ENCODE measurements around the gene ASTN2. TPM values are rescaled to one million over a fixed set of nuclear protein-coding genes. Genes with fewer than 3 reads are reported as not detected.

ASTN2 gene
- total RNA-seq, 2 experiments from 2014 or later, result 3.9 TPM

- DNase-seq, result no peak
- Mint-ChIP-seq H3K4me3 (no peak overlapping the region), H3K36me3 (no peaks in the 10 kb centered on the region), H3K9me3 (no peaks in the 10 kb centered on the region), H3K27ac (no peak overlapping the region), H3K4me1 (no peaks in the 10 kb centered on the region), H3K27me3 (no peaks in the 10 kb centered on the region)
Measured at GRCh38 chr9:117043159-117043558, 371.7 kb downstream of the ASTN2 start.

- H3K4me3 Mint-ChIP-seq, result no peak overlapping the region
- no peaks in the 10 kb centered on the region for H3K4me1 Mint-ChIP-seq
- H3K27ac Mint-ChIP-seq, result no peak overlapping the region
- no peaks in the 10 kb centered on the region for H3K36me3 Mint-ChIP-seq
- no peak for DNase-seq
- H3K27me3 Mint-ChIP-seq, result no peaks in the 10 kb centered on the region
- H3K9me3 Mint-ChIP-seq, result peaks cover 1% of the 10 kb centered on the region
Measured at GRCh38 chr9:117035546-117035945, 379.3 kb downstream of the ASTN2 start.

GRCh38 chr9:117034866-117035265 lies 380.0 kb downstream of the ASTN2 start:
- Mint-ChIP-seq H3K27me3 (no peaks in the 10 kb centered on the region), H3K4me3 (no peak overlapping the region), H3K9me3 (peaks cover 1% of the 10 kb centered on the region), H3K36me3 (no peaks in the 10 kb centered on the region), H3K27ac (no peak overlapping the region), H3K4me1 (no peaks in the 10 kb centered on the region)
- no peak for DNase-seq

- H3K36me3 Mint-ChIP-seq, result no peaks in the 10 kb centered on the region
- peaks cover 2% of the 10 kb centered on the region for H3K9me3 Mint-ChIP-seq
- DNase-seq, result no peak
- H3K4me3 Mint-ChIP-seq, result no peak overlapping the region
- H3K4me1 Mint-ChIP-seq, result no peaks in the 10 kb centered on the region
- H3K27ac Mint-ChIP-seq, result no peak overlapping the region
- H3K27me3 Mint-ChIP-seq, result no peaks in the 10 kb centered on the region
Measured at GRCh38 chr9:117030254-117030768, 384.5 kb downstream of the ASTN2 start.

GRCh38 chr9:117029341-117029740 lies 385.5 kb downstream of the ASTN2 start:
- Mint-ChIP-seq H3K36me3 (no peaks in the 10 kb centered on the region), H3K27ac (no peak overlapping the region), H3K4me3 (no peak overlapping the region), H3K27me3 (no peaks in the 10 kb centered on the region), H3K4me1 (no peaks in the 10 kb centered on the region), H3K9me3 (peaks cover 2% of the 10 kb centered on the region)
- DNase-seq, result no peak

GRCh38 chr9:117028103-117028858 lies 386.6 kb downstream of the ASTN2 start:
- H3K27me3 Mint-ChIP-seq, result no peaks in the 10 kb centered on the region
- no peaks in the 10 kb centered on the region for H3K4me1 Mint-ChIP-seq
- H3K9me3 Mint-ChIP-seq, result peaks cover 2% of the 10 kb centered on the region
- H3K27ac Mint-ChIP-seq, result no peak overlapping the region
- no peaks in the 10 kb centered on the region for H3K36me3 Mint-ChIP-seq
- DNase-seq, result no peak
- no peak overlapping the region for H3K4me3 Mint-ChIP-seq

GRCh38 chr9:117021906-117022305 lies 393.0 kb downstream of the ASTN2 start:
- Mint-ChIP-seq H3K27ac (no peak overlapping the region), H3K36me3 (no peaks in the 10 kb centered on the region), H3K27me3 (no peaks in the 10 kb centered on the region), H3K9me3 (peaks cover 2% of the 10 kb centered on the region), H3K4me1 (no peaks in the 10 kb centered on the region), H3K4me3 (no peak overlapping the region)
- no peak for DNase-seq

- Mint-ChIP-seq H3K9me3 (peaks cover 2% of the 10 kb centered on the region), H3K27ac (no peak overlapping the region), H3K4me1 (no peaks in the 10 kb centered on the region), H3K36me3 (no peaks in the 10 kb centered on the region), H3K27me3 (no peaks in the 10 kb centered on the region), H3K4me3 (no peak overlapping the region)
- no peak for DNase-seq
Measured at GRCh38 chr9:117018966-117019617, 395.8 kb downstream of the ASTN2 start.

- no peaks in the 10 kb centered on the region for H3K4me1 Mint-ChIP-seq
- no peaks in the 10 kb centered on the region for H3K27me3 Mint-ChIP-seq
- H3K27ac Mint-ChIP-seq, result no peak overlapping the region
- no peak for DNase-seq
- H3K4me3 Mint-ChIP-seq, result no peak overlapping the region
- H3K9me3 Mint-ChIP-seq, result peaks cover 3% of the 10 kb centered on the region
- no peaks in the 10 kb centered on the region for H3K36me3 Mint-ChIP-seq
Measured at GRCh38 chr9:117017414-117017985, 397.4 kb downstream of the ASTN2 start.

GRCh38 chr9:117014061-117014460 lies 400.8 kb downstream of the ASTN2 start:
- H3K27ac Mint-ChIP-seq, result no peak overlapping the region

GRCh38 chr9:117013440-117013995 lies 401.3 kb downstream of the ASTN2 start:
- Mint-ChIP-seq H3K27ac (no peak overlapping the region), H3K4me1 (no peaks in the 10 kb centered on the region), H3K36me3 (no peaks in the 10 kb centered on the region), H3K27me3 (no peaks in the 10 kb centered on the region), H3K4me3 (no peak overlapping the region), H3K9me3 (peaks cover 1% of the 10 kb centered on the region)
- DNase-seq, result no peak

More at GRCh38 chr9:117014061-117014460, 400.8 kb downstream of the ASTN2 start:
- H3K27me3 Mint-ChIP-seq, result no peaks in the 10 kb centered on the region
- H3K36me3 Mint-ChIP-seq, result no peaks in the 10 kb centered on the region
- H3K4me3 Mint-ChIP-seq, result no peak overlapping the region
- H3K4me1 Mint-ChIP-seq, result no peaks in the 10 kb centered on the region
- no peak for DNase-seq
- peaks cover 1% of the 10 kb centered on the region for H3K9me3 Mint-ChIP-seq

- H3K27ac Mint-ChIP-seq, result no peak overlapping the region
- H3K4me3 Mint-ChIP-seq, result no peak overlapping the region
- DNase-seq, result no peak
- H3K9me3 Mint-ChIP-seq, result peaks cover 1% of the 10 kb centered on the region
- no peaks in the 10 kb centered on the region for H3K4me1 Mint-ChIP-seq
- H3K36me3 Mint-ChIP-seq, result no peaks in the 10 kb centered on the region
- H3K27me3 Mint-ChIP-seq, result no peaks in the 10 kb centered on the region
Measured at GRCh38 chr9:117010061-117010460, 404.8 kb downstream of the ASTN2 start.

GRCh38 chr9:117008876-117009275 lies 406.0 kb downstream of the ASTN2 start:
- Mint-ChIP-seq H3K4me1 (no peaks in the 10 kb centered on the region), H3K27me3 (no peaks in the 10 kb centered on the region), H3K9me3 (peaks cover 1% of the 10 kb centered on the region), H3K36me3 (no peaks in the 10 kb centered on the region), H3K27ac (no peak overlapping the region), H3K4me3 (no peak overlapping the region)
- DNase-seq, result no peak

- Mint-ChIP-seq H3K27ac (no peak overlapping the region), H3K27me3 (no peaks in the 10 kb centered on the region), H3K9me3 (peaks cover 1% of the 10 kb centered on the region), H3K36me3 (no peaks in the 10 kb centered on the region), H3K4me1 (no peaks in the 10 kb centered on the region), H3K4me3 (no peak overlapping the region)
- DNase-seq, result no peak
Measured at GRCh38 chr9:117008461-117008860, 406.4 kb downstream of the ASTN2 start.

GRCh38 chr9:117002686-117003085 lies 412.2 kb downstream of the ASTN2 start:
- no peaks in the 10 kb centered on the region for H3K4me1 Mint-ChIP-seq
- H3K9me3 Mint-ChIP-seq, result no peaks in the 10 kb centered on the region
- no peak overlapping the region for H3K4me3 Mint-ChIP-seq
- DNase-seq, result no peak
- H3K27me3 Mint-ChIP-seq, result no peaks in the 10 kb centered on the region
- no peak overlapping the region for H3K27ac Mint-ChIP-seq
- H3K36me3 Mint-ChIP-seq, result no peaks in the 10 kb centered on the region
